ENCODE measurements around the gene PUM1. TPM values are rescaled to one million over a fixed set of nuclear protein-coding genes. Genes with fewer than 3 reads are reported as not detected.

The PUM1 gene
- polyA plus RNA-seq, 4 donors: 16.5 to 76.5 (median 23.3) TPM

DNA sequence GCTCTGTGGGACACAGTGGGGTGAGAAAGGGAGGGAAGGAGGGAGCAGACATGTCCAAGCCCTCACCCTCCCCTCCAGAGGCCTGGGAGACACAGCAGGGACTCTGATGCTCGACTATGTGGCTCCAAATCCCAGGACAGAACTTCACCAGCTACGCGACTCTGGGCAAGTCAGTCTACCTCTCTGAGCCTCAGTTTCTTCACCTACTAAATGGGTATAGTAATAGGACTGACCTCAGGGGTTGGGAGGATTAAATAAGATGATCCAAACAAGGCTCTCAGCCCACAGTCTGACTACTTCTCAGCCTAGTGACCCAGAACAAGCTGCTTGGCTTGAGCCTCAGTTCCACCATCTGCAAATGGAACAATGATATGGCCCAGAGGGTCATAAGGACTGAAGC lies 176.5 kb downstream of the PUM1 start:
- Histone ChIP-seq H3K36me3 (ENCODE audit: control insufficient read depth in 3 of 3, insufficient read depth in 2 of 3, low read depth in 1 of 3, low read length in 3 of 3) (peaks cover 0 to 7% (median 0%) of the 10 kb centered on the region in 3 donors), H3K4me3 (ENCODE audit: low read depth in 1 of 3, low read length in 3 of 3) (no peak overlapping the region), H3K4me1 (ENCODE audit: control insufficient read depth in 3 of 3, insufficient read depth in 2 of 3, low read depth in 1 of 3, low read length in 2 of 3) (peaks cover 0 to 57% (median 0%) of the 10 kb centered on the region in 3 donors), H3K9me3 (ENCODE audit: control insufficient read depth in 2 of 2, insufficient read depth in 1 of 2, low read depth in 1 of 2, low read length in 1 of 2) (no peaks in the 10 kb centered on the region), H3K27ac (ENCODE audit: low read depth in 1 of 3, low read length in 2 of 3) (peak overlapping the region in 2 of 3 donors; percentile 52 to 68), H3K27me3 (ENCODE audit: control insufficient read depth in 3 of 3, insufficient read depth in 3 of 3, low read length in 3 of 3) (no peaks in the 10 kb centered on the region)
- no peak for DNase-seq
- WGBS, 3 donors: 85 to 87% (median 85%) methylated on average over 3 of the region's 3 CpGs
- no peak for FAIRE-seq

GRCh38 chr1:30888391-30888790 lies 177.1 kb downstream of the PUM1 start:
- Histone ChIP-seq H3K9me3 (ENCODE audit: control insufficient read depth in 2 of 2, insufficient read depth in 1 of 2, low read depth in 1 of 2, low read length in 1 of 2) (no peaks in the 10 kb centered on the region), H3K36me3 (ENCODE audit: control insufficient read depth in 3 of 3, insufficient read depth in 2 of 3, low read depth in 1 of 3, low read length in 3 of 3) (peaks cover 0 to 7% (median 0%) of the 10 kb centered on the region in 3 donors), H3K4me3 (ENCODE audit: low read depth in 1 of 3, low read length in 3 of 3) (no peak overlapping the region), H3K4me1 (ENCODE audit: control insufficient read depth in 3 of 3, insufficient read depth in 2 of 3, low read depth in 1 of 3, low read length in 2 of 3) (peaks cover 0 to 54% (median 0%) of the 10 kb centered on the region in 3 donors), H3K27ac (ENCODE audit: low read depth in 1 of 3, low read length in 2 of 3) (peak overlapping the region in 2 of 3 donors; percentile 52 to 68), H3K27me3 (ENCODE audit: control insufficient read depth in 3 of 3, insufficient read depth in 3 of 3, low read length in 3 of 3) (no peaks in the 10 kb centered on the region)
- WGBS, 3 donors: 41 to 51% (median 43%) methylated on average over 8 of the region's 8 CpGs
- FAIRE-seq (no peak), DNase-seq (peak in 1 of 2 donors; percentile 45)

DNA sequence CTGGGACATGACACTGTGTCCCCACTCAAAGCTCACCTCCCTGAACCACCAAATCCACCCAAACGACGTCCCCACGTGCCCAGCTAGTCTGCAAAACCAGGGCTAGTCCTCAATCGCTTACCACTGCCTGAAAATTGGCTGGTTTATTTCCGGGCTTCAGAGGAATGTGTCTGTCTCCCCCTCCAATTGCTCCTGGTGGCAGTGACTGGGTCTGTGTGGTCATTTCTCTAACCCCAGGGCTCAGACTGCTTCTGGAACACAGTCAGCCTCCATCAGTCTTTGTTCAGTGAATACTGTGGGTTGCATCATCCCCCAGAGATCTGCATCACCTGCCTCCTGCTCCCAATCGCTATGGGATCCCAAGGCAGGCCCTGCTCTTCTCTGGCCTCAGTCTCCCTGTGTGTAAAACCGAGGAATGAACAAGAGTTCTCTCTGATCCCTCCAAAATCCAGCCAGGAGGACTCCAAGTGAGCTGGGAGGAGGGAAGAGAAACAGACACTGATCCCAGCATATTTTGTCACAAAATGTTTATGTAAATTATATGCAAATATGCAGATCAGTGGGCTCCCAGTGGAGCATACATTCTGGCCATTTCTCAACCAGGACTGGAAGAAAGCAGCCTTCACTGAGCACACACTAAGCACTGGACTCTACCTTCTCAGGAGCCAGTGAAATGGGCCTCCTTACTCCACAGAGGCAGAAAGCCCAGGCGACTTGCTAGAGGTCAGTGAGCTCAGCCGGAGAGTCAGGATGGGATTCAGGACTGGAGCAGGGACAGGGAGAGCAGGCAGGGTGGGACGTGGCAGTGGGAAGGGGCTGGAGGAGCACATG lies 177.8 kb downstream of the PUM1 start:
- H3K27ac ChIP-seq (ENCODE audit: low read depth in 1 of 3, low read length in 2 of 3): peak overlapping the region in 2 of 3 donors; percentile 52 to 68
- FAIRE-seq (no peak), DNase-seq (no peak)
- H3K27me3 ChIP-seq (ENCODE audit: control insufficient read depth in 3 of 3, insufficient read depth in 3 of 3, low read length in 3 of 3): no peaks in the 10 kb centered on the region
- H3K4me3 ChIP-seq (ENCODE audit: low read depth in 1 of 3, low read length in 3 of 3): no peak overlapping the region
- no peaks in the 10 kb centered on the region for H3K9me3 ChIP-seq (ENCODE audit: control insufficient read depth in 2 of 2, insufficient read depth in 1 of 2, low read depth in 1 of 2, low read length in 1 of 2)
- 65 to 69% (median 66%) methylated on average over 10 of the region's 10 CpGs for WGBS, 3 donors
- peaks cover 0 to 7% (median 0%) of the 10 kb centered on the region in 3 donors for H3K36me3 ChIP-seq (ENCODE audit: control insufficient read depth in 3 of 3, insufficient read depth in 2 of 3, low read depth in 1 of 3, low read length in 3 of 3)
- peaks cover 0 to 48% (median 0%) of the 10 kb centered on the region in 3 donors for H3K4me1 ChIP-seq (ENCODE audit: control insufficient read depth in 3 of 3, insufficient read depth in 2 of 3, low read depth in 1 of 3, low read length in 2 of 3)

GRCh38 chr1:30886710-30887428 lies 178.6 kb downstream of the PUM1 start:
- H3K27ac ChIP-seq (ENCODE audit: low read depth in 1 of 3, low read length in 2 of 3): peak overlapping the region in 1 of 3 donors; percentile 66
- no peaks in the 10 kb centered on the region for H3K27me3 ChIP-seq (ENCODE audit: control insufficient read depth in 3 of 3, insufficient read depth in 3 of 3, low read length in 3 of 3)
- no peaks in the 10 kb centered on the region for H3K9me3 ChIP-seq (ENCODE audit: control insufficient read depth in 2 of 2, insufficient read depth in 1 of 2, low read depth in 1 of 2, low read length in 1 of 2)
- H3K36me3 ChIP-seq (ENCODE audit: control insufficient read depth in 3 of 3, insufficient read depth in 2 of 3, low read depth in 1 of 3, low read length in 3 of 3): peaks cover 0 to 7% (median 0%) of the 10 kb centered on the region in 3 donors
- DNase-seq (peak in 1 of 2 donors; percentile 37), FAIRE-seq (no peak)
- peaks cover 0 to 40% (median 0%) of the 10 kb centered on the region in 3 donors for H3K4me1 ChIP-seq (ENCODE audit: control insufficient read depth in 3 of 3, insufficient read depth in 2 of 3, low read depth in 1 of 3, low read length in 2 of 3)
- no peak overlapping the region for H3K4me3 ChIP-seq (ENCODE audit: low read depth in 1 of 3, low read length in 3 of 3)
- 57 to 78% (median 63%) methylated on average over 12 of the region's 12 CpGs for WGBS, 3 donors

DNA sequence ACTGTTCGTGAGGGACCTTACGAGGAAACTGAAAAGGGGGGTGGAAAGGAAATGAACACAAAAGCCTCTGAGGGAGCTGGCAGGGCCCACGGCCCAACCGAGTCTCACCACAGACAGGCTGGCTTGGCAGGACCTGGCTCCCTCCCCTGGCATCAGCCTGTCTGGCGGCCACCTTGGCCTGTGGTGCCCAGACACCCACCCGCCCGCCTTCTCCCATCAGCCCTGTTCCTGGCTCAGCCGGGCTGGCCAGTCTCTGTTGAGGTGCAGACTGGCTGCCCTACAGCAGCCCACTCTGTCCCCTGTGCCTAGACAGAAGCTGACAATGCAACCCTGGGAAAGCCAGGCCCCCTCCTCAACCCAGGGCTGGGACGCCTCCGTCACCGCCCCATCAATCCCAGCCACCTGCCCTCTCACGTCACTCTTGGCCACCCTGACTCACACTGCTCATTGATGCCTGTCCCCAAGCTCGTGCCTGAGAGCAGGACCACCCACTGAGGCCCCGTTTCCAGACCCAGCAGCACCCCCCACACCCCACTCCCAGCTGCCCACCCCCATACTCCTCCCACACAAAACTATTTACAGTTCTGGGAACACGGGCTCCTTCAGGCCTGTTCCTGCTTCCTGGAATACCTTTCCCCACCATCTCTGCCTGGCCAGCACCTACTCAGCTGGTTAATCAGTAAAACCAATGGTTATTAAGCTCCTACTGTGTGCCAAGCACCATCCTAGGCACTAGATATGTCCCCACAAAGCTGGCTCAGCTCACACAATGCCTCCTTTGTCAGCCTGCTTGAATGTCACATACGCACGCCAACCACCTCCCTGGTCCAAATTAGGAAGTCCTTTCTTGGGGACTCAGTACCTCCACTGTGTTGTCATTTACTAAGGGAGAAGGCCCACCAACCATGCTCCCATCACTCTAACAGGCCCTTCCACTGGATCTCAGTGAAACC lies 179.7 kb downstream of the PUM1 start:
- no peaks in the 10 kb centered on the region for H3K27me3 ChIP-seq (ENCODE audit: control insufficient read depth in 3 of 3, insufficient read depth in 3 of 3, low read length in 3 of 3)
- H3K4me3 ChIP-seq (ENCODE audit: low read depth in 1 of 3, low read length in 3 of 3): no peak overlapping the region
- DNase-seq (no peak), FAIRE-seq (no peak)
- peaks cover 0 to 7% (median 0%) of the 10 kb centered on the region in 3 donors for H3K36me3 ChIP-seq (ENCODE audit: control insufficient read depth in 3 of 3, insufficient read depth in 2 of 3, low read depth in 1 of 3, low read length in 3 of 3)
- H3K27ac ChIP-seq (ENCODE audit: low read depth in 1 of 3, low read length in 2 of 3): peak overlapping the region in 1 of 3 donors; percentile 17
- H3K9me3 ChIP-seq (ENCODE audit: control insufficient read depth in 2 of 2, insufficient read depth in 1 of 2, low read depth in 1 of 2, low read length in 1 of 2): no peaks in the 10 kb centered on the region
- H3K4me1 ChIP-seq (ENCODE audit: control insufficient read depth in 3 of 3, insufficient read depth in 2 of 3, low read depth in 1 of 3, low read length in 2 of 3): peaks cover 0 to 29% (median 0%) of the 10 kb centered on the region in 3 donors
- WGBS, 3 donors: 67 to 70% (median 68%) methylated on average over 17 of the region's 17 CpGs

DNA sequence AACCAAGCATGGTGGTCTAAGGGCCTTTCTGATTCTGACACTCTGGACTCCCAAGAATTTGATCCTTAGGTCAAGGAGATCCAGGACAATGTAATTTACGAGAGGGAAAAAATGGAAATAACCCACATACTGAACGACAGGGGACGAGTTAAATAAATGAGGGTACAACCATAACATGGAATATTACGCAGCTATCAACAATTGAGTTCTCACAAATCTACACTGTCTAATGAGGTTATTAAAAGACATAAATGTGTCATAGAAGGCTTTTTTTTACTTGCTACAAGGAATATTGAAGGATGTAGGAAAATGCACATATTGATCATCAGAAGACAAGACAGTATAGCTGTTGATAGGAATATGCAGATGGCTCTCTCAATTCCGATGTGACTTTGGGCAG lies 180.8 kb downstream of the PUM1 start:
- H3K36me3 ChIP-seq (ENCODE audit: control insufficient read depth in 3 of 3, insufficient read depth in 2 of 3, low read depth in 1 of 3, low read length in 3 of 3): peaks cover 0 to 7% (median 0%) of the 10 kb centered on the region in 3 donors
- peaks cover 0 to 22% (median 0%) of the 10 kb centered on the region in 3 donors for H3K4me1 ChIP-seq (ENCODE audit: control insufficient read depth in 3 of 3, insufficient read depth in 2 of 3, low read depth in 1 of 3, low read length in 2 of 3)
- 89 to 94% (median 93%) methylated on average over 5 of the region's 5 CpGs for WGBS, 3 donors
- FAIRE-seq (no peak), DNase-seq (no peak)
- no peaks in the 10 kb centered on the region for H3K9me3 ChIP-seq (ENCODE audit: control insufficient read depth in 2 of 2, insufficient read depth in 1 of 2, low read depth in 1 of 2, low read length in 1 of 2)
- H3K4me3 ChIP-seq (ENCODE audit: low read depth in 1 of 3, low read length in 3 of 3): no peak overlapping the region
- no peaks in the 10 kb centered on the region for H3K27me3 ChIP-seq (ENCODE audit: control insufficient read depth in 3 of 3, insufficient read depth in 3 of 3, low read length in 3 of 3)
- H3K27ac ChIP-seq (ENCODE audit: low read depth in 1 of 3, low read length in 2 of 3): no peak overlapping the region

- Histone ChIP-seq H3K27ac (ENCODE audit: low read depth in 1 of 3, low read length in 2 of 3) (no peak overlapping the region), H3K4me3 (ENCODE audit: low read depth in 1 of 3, low read length in 3 of 3) (no peak overlapping the region), H3K9me3 (ENCODE audit: control insufficient read depth in 2 of 2, insufficient read depth in 1 of 2, low read depth in 1 of 2, low read length in 1 of 2) (no peaks in the 10 kb centered on the region), H3K36me3 (ENCODE audit: control insufficient read depth in 3 of 3, insufficient read depth in 2 of 3, low read depth in 1 of 3, low read length in 3 of 3) (peaks cover 0 to 7% (median 0%) of the 10 kb centered on the region in 3 donors), H3K27me3 (ENCODE audit: control insufficient read depth in 3 of 3, insufficient read depth in 3 of 3, low read length in 3 of 3) (no peaks in the 10 kb centered on the region), H3K4me1 (ENCODE audit: control insufficient read depth in 3 of 3, insufficient read depth in 2 of 3, low read depth in 1 of 3, low read length in 2 of 3) (peaks cover 0 to 23% (median 0%) of the 10 kb centered on the region in 3 donors)
- WGBS, 3 donors: 72 to 82% (median 81%) methylated on average over 17 to 18 of the region's 18 CpGs
- FAIRE-seq (no peak), DNase-seq (no peak)
These were observed 181.9 kb downstream of the PUM1 start for GRCh38 chr1:30883389-30884172.
